Right lobe of liver (tissue), 6 donors: Measurements from ENCODE around the gene GOLT1A. TPM values are rescaled to one million over a fixed set of nuclear protein-coding genes. Genes with fewer than 3 reads are reported as not detected.
A peak's percentile ranks its signal among the peaks of the same experiment; 100 is the strongest.

Experiments
- ATAC-seq, 4 donors: fragments of 200-7000 bp; cut with Tn5 transposase; one replicate each; pipeline ENCODE4 v1.9.1; 2020; ENCODE audit warnings: mild to moderate bottlenecking in 4 of 4, moderate library complexity in 4 of 4
- DNase-seq, 3 donors: peaks; one replicate each; pipeline ENCODE4 v3.0.0-alpha.2; 2020
- H3K27ac ChIP-seq, 3 donors: fragments of 200-600 bp; one replicate each; pipeline ENCODE4 v1.8.0; 2022
- H3K27me3 ChIP-seq, 2 donors: fragments of 200-600 bp; one replicate each; pipeline ENCODE4 v1.8.0; 2022
- H3K36me3 ChIP-seq, 4 donors: fragments of 200-600 bp; sonication (generic) in 1 of 4; one replicate each; pipeline versions ENCODE4 v1.5.1 to v1.8.0; 2017 to 2022; ENCODE audit warnings: control low read depth in 1 of 4
- H3K4me1 ChIP-seq, 4 donors: fragments of 200-600 bp; sonication (generic) in 1 of 4; one replicate each; pipeline versions ENCODE4 v1.5.1 to v1.8.0; 2017 to 2022; ENCODE audit warnings: control low read depth in 1 of 4
- H3K4me3 ChIP-seq, 3 donors: fragments of 200-600 bp; one replicate each; pipeline ENCODE4 v1.8.0; 2022
- H3K9me3 ChIP-seq, 4 donors: fragments of 200-600 bp; sonication (generic) in 1 of 4; one replicate each; pipeline versions ENCODE4 v1.5.1 to v1.8.0; 2017 to 2022; ENCODE audit warnings: control low read depth in 1 of 4
- CTCF ChIP-seq, 4 donors: fragments of 200-600 bp in 3 of 4; fragments of 450-650 bp in 1 of 4; IDR thresholded peaks; one replicate each; pipeline versions ENCODE4 v1.5.1 to v1.8.0; 2016 to 2022; ENCODE audit warnings: antibody characterized with exemption in 4 of 4, mild to moderate bottlenecking in 2 of 4
- POLR2A ChIP-seq: fragments of 450-650 bp; IDR thresholded peaks from one replicate; pipeline ENCODE4 v1.6.1; 2017; ENCODE audit warnings: antibody characterized with exemption, mild to moderate bottlenecking
- WGBS: methylation state at CpG from one replicate; pipeline ENCODE4 v1.1.6; 2018; ENCODE audit warnings: low coverage, low lambda C conversion rate; ENCODE audit not compliant: insufficient coverage; ENCODE audit errors: missing lambda C conversion rate; 5-methylcytosine and 5-hydroxymethylcytosine counted together
- intact Hi-C, 2 donors: fragments of 100-400 bp; cut with DNase I; formaldehyde crosslinking; loops; one replicate each; pipeline versions ENCODE4 v1.11.2 to v1.14.1; 2022
- total RNA-seq, 6 experiments: library from RNA; depleted of rRNA in 2 of 6; stranded (reverse); fragments of >200 nt in 2 of 6; fragmentation: NEBNext Ultra II Directional in 3 of 6; extraction: Animal tissue kit (Norgen Biotek cat#: 25700) in 3 of 6; gene quantifications; one replicate each; pipeline versions ENCODE4 v1.1.0 to v1.2.4, GENCODE V29; 2016 to 2023
- donor health status: DM: no; HTN: yes; CAD: no.
- donor health status: DM: no; HTN: no; CAD: no.
- donor health status: DM: no; HTN: no; CAD: no.
- donor health status: DM: no; HTN: yes; CAD: no.
- donor health status: DM: no; HTN: yes; CAD: no.

Gene GOLT1A
- total RNA-seq, 6 experiments from 2014 or later = 49.4 to 103 (median 74.5) TPM

- Histone ChIP-seq H3K4me3 (peak within 1 kb of the TSS; percentile 70 to 98 (median 87)), H3K27me3 (no peaks in the 10 kb centered on the region), H3K27ac (peak within 1 kb of the TSS in 2 of 3 donors; percentile 86 to 89), H3K9me3 (no peaks in the 10 kb centered on the region), H3K36me3 (no peaks in the 10 kb centered on the region), H3K4me1 (peaks cover 0 to 18% (median 3%) of the 10 kb centered on the region in 4 donors)
- TF ChIP-seq CTCF (IDR thresholded peaks at IDR 0.05) = no peak
- TF ChIP-seq POLR2A = peak; percentile 34
- intact Hi-C loops = loop anchor here in 1 of 2 donors (10.0 kb wide), 1 partner anchor 287 kb away; the partner anchor contains the start of gene SNRPE
- DNase-seq (peak; percentile 58 to 90 (median 87)), ATAC-seq (peak; percentile 54 to 72 (median 61))
- WGBS = 0% methylated on average over 12 of the region's 94 CpGs
Observed at GRCh38 chr1:204151552-204152309, 62.1 kb downstream of the GOLT1A start, which contains the start of gene ETNK2. Gene ETNK2, minus strand, starts transcription at chr1:204152044. Its CDS starts 192 bp downstream, at chr1:204151852.

- DNase-seq = peak; percentile 51 to 83 (median 77)
- TF ChIP-seq CTCF (IDR thresholded peaks at IDR 0.05) = no peak
- TF ChIP-seq POLR2A = no peak
- peak; percentile 29 to 50 (median 43) for ATAC-seq
- Histone ChIP-seq H3K27me3 (no peaks in the 10 kb centered on the region), H3K27ac (peak overlapping the region in 2 of 3 donors; percentile 86 to 89), H3K4me1 (peaks cover 0 to 25% (median 6%) of the 10 kb centered on the region in 4 donors), H3K4me3 (peak overlapping the region; percentile 70 to 98 (median 87)), H3K9me3 (no peaks in the 10 kb centered on the region), H3K36me3 (peaks cover 0 to 5% (median 1%) of the 10 kb centered on the region in 4 donors)
- intact Hi-C loops = loop anchor here in 1 of 2 donors (10.0 kb wide), 1 partner anchor 286 kb away; the partner anchor contains the start of gene SNRPE
- 23% methylated on average over 13 of the region's 33 CpGs for WGBS
Observed at GRCh38 chr1:204150702-204151551, 62.9 kb downstream of the GOLT1A start.

GRCh38 chr1:204149635-204150565, 63.9 kb downstream of the GOLT1A start:
- TF ChIP-seq CTCF (IDR thresholded peaks at IDR 0.05) = no peak
- no peak for TF ChIP-seq POLR2A
- ATAC-seq = peak; percentile 3 to 54 (median 36)
- intact Hi-C loops = loop anchor here in 1 of 2 donors (10.0 kb wide), 1 partner anchor 285 kb away; the partner anchor contains the start of gene SNRPE
- 37% methylated on average over 7 of the region's 16 CpGs for WGBS
- DNase-seq = peak in 2 of 3 donors; percentile 77 to 88
- H3K36me3 ChIP-seq = peaks cover 0 to 6% (median 3%) of the 10 kb centered on the region in 4 donors
- H3K27me3 ChIP-seq = no peaks in the 10 kb centered on the region
- H3K4me3 ChIP-seq = peak overlapping the region in 2 of 3 donors; percentile 87 to 98
- H3K4me1 ChIP-seq = peaks cover 0 to 33% (median 11%) of the 10 kb centered on the region in 4 donors
- H3K27ac ChIP-seq = peak overlapping the region in 2 of 3 donors; percentile 86 to 89
- H3K9me3 ChIP-seq = no peaks in the 10 kb centered on the region
